Measurements from ENCODE around the gene TPM4.
"Not testable (repeated sequence)": the region's sequence is repeated elsewhere in the genome, so short reads cannot be mapped to it uniquely, and the experiment has no call there.

TPM4 gene

DNA sequence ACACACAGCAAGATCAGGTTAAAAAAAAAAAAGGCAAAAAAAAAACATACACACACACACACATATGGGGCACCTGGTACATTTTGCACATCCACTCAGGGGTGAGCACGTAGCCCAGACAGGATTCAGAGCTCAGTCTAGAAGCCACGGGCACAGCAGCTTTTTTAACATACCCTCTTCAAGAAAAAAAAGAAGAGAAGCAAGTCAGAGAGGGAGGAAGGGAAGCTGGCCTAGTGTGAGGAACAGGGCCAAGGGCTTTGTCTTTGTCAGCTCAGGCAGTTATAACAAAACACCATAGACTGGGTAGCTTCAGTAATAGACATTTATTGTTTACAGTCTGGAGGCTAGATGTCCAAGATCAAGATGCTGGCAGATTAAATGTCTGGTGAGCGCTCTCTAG is 2.3 kb upstream of the TPM4 start:
- no peak for DNase-seq (ENCODE audit: low read depth)

DNA sequence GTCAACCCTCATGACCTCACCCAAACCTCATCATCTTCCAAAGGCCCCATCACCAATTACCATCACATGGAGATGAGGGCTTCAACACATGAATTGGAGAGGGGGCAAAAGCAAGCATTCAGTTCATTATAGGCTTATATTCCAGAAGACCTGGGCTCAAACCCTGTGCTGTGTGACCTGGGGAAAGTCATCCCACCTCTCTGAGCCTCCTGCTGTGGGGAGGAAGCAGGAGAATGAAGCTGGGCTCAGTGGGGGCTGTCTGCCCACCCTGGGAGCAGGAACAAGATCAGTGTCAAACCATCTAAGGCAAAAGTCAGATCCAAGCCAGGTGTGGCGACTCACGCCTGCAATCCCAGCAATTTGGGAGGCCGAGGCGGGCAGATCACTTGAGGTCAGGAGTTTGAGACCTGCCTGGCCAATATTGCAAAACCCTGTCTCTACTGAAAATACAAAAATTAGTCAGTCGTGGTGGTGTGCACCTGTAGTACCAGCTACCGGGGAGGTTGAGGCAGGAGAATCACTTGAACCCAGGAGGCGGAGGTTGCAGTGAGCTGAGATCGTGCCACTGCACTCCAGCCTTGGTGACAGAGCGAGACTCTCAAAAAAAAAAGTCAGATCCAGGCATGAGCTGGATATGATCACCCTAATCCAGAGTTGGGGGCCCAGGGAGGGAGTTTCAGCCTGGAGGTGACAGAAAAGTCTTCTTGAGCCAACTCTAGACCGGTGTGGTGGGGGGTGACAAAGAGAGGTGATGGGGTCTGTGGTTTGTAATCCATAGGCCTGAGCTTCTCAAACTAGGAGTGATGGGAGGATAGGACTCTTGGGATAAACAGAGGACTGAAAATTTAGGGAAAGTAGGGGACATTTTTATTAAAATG is 1.6 kb upstream of the TPM4 start:
- DNase-seq (ENCODE audit: low read depth) = no peak

DNA sequence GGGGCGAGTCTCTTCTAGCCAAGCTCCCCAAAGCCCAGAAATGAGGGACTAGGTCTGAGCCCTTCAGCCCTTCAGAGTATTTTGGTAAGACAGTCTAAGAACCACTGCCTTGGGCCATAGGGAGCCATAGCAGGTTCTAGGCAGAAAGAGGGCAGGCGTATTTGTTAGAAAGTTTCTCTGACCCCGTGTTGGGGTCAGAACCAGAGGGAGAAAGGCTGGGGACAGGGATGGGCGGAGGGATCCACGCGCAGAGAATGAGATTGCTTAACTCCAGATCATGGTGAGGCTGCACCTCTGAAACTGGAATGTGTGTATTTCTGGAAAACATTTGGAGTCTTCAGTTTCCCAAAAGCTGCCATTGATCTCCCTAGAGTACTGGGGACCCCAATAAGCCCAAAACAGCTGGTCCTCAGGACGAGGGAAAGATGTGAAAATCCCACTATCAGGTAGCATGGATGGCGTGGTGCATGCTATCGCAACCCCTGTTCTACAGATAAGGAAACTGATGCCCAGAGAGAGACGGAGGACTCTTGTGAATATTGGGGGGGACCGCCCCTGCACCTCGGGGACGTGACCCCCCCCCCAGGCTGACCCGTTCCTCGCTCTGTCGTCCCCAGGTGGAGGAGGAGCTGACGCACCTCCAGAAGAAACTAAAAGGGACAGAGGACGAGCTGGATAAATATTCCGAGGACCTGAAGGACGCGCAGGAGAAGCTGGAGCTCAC is 703 bp upstream of the TPM4 start:
- DNase-seq (ENCODE audit: low read depth) = no peak

DNA sequence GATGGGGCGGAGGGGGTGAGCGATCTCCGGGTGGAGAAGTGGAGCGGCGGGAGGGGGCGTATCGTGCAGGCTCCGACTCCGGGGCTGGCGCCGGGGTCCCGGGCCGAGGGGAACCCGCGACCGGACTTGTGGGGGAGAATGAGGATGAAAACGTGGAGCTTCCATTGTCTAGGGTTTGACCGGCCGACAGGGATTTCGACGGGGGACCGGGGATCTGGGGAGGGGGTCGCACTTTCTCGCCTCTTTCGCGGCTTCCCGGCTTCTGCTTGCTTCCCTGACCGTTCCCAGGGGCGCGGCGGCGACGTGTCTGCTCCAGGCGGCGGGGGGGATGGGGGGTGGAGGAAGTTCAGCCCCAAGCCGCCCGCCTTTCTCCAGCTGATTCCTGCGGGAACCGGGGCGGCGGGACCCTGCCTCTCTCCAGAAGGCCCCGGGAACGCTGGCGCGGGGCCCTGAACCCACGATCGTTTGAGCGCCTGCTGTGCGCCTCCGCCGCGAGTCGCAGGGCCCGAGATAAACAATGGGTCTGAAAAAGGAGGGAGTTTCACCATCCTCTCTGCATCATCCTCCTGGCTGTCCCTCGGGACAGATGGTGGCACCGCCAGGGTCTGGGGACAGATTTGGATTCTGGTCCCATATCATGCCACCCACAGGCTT is 790 bp downstream of the TPM4 start:
- DNase-seq (ENCODE audit: low read depth) = no peak

DNA sequence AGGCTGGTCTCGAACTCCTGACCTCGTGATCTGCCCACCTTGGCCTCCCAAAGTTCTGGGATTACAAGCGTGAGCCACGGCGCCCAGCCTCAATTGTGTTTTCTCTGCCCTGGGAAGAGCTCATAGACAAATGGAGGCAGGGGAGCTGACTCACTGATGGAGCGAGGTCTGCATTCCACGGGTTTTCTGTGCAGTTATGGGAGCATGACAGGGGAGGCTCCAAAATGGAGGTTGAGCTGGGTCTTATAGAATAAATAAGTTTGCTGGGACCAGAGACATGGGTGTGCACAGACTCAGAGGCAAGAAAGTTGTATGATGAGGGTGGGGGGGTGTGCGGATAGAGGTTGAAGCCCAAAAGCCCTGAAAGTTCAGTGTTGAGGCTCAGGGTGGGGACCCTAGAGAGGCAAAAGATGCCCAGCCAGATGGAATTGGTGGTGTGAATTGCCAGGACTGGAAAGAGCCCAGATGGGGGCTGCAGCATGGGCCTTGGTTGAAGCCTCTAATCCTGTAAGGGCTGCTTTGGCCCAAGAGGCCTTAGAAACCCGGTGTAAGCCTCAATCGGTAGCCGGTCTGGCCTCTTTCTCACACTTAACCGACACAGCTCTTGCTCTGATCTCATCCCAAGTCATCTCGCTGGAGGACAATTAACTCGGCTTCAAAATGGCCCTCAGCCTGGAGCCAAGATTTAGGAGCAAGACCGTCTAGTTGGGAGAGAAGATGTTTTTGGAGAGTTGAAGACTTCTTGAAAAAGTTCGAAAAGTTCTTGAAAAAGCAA is 1.9 kb downstream of the TPM4 start:
- no peak for DNase-seq (ENCODE audit: low read depth)

DNA sequence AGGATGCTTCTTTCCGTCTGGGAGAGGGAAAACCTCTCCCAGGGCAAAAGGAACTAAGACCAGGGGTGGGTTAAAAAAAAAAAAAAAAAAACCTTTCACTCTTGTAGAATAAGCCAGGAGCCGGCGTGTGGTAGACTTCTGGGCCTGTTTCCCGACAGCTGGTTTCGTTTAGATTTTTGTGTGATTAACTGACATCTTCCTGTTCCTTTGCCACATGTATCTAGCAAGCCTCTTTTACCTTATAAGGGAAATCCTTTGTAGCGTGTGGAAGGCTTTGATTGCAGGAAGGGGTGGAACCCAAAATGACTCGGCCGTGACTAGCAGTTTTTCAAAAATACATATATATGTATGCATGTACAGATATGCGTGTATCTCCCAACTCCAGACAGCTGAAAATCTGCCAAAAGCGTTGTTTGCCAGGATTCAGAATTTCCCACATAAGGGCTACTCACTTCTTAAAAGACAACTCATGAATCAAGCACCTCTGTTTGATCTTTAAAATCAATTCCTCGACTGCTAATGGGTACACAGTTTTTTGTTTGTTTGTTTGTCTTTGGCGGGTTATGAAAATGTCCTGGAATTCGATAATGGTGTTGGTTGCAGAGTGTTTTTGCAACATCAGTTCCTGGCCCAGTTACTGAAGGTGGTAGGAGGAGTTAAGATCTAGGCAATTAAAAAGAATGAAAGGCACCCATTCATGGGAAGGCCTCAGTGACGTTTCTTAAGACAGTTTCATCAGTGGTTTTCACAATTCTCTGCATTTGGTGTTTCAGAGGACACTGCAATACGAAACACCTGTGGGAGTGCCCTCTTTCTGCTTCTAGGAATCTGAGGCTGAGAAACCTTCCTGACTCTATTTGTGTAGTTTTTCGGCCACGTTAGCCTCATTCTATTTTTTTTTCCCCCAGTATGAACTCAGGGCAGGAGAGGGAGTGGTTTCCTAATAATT is 2.7 kb downstream of the TPM4 start:
- peak; percentile 98 for DNase-seq (ENCODE audit: low read depth)

DNA sequence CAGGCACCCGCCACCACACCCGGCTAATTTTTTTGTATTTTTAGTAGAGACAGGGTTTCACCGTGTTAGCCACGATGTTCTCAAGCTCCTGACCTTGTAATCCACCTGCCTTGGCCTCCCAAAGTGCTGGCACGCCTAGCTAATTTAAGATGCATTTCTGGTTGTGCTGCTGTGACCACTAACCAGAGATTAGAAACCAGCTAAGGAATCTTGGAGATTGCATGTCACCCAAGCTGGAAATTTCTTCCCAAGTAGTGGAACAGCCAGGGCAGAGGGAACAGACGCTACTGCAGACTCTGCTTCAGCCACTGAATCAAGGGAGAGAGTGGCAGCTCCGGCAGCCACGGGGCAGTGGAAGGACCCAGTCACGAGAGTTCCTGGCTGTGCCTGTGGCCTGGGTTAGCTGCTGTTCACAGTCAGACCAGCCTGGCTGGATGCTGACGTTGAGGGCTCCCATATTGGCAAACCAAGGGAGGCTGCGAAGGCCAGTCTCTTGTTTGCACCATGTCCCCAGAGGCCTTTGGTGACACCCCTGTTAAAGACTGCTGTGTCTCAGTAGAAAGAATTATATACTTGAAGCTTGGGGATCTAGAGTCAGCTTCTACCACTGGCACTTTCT is 7.9 kb downstream of the TPM4 start:
- no peak for DNase-seq (ENCODE audit: low read depth)

DNA sequence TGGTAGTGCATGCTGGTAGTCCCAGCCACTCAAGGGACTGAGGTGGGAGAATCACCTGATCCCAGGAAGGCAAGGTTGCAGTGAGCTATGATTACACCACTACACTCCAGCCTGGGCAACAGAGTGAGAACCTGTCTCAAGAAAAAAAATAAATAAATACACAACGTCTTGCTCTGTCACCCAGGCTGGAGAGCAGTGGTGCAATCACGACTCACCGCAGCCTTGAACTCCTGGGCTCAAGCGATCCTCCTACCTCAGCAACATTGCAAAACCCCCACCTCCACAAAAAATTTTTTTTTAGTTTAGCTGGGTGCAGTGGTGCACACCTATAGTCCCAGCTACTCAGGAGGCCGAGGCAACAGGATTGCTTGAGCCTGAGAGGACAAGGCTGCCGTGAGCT is 8.8 kb downstream of the TPM4 start:
- DNase-seq (ENCODE audit: low read depth) = no peak

DNA sequence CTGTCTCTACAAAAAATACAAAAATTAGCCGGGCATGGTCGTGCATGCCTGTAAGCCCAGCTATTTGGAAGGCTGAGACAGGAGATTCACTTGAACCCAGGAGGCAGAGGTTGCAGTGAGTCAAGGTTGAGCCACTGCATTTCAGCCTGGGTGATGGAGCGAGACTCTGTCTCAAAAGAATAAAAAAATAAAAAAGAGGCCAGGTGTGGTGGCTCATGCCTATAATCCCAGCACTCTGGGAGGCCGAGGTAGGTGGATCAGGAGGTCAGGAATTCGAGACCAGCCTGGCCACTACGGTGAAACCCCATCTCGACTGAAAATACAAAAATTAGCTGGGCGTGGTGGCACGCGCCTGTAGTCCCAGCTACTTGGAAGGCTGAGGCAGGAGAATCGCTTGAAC is 11.1 kb downstream of the TPM4 start:
- DNase-seq (ENCODE audit: low read depth) = not testable (repeated sequence)

DNA sequence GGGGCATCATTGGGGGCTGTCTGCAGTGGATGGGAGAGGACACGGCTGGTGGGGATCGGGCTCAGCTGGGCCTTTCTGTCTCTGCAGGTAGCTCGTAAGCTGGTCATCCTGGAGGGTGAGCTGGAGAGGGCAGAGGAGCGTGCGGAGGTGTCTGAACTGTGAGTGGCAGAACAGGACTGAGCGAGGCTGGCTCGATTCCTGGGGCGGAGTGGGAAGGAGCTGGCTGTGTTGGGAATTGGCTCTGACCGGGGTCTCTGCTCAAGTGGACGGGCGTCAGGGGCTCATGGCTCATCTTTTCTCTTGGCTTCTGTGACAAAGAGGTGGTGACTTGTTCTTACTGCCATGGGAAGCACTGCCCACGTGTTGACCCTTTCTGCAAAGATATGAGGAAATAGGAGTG is 11.6 kb downstream of the TPM4 start:
- no peak for DNase-seq (ENCODE audit: low read depth)

DNA sequence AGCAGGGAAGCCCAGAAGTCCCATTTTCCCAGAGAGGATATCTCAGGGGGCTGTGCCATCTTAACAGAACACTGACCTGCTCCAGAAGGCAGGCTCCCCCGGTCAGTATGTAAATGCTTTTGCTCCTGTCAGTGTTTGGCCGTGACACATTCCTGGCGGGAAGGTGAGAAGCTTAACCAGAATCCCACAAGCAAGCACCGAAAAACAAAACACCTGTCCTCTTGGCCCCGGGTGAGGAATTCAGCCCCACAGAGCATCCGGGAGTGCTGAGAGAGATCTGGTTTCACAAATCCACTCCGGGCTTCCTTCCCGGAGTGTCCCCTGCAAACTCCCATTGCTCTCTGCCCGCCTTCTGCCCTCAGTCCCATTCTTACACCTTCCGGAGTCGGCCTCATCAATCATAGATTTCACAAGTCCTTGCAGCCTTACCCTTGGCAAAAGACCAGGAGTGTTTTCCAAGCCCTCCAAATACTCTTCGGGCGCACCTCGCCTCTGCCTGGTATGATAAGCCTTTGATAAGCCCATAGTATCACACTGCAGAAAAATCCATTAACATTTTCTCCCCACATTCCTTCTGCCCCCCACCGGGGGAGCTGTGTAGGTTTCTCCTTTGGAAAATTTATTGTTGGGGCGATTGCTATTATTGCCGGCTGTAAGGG is 12.2 kb downstream of the TPM4 start:
- no peak for DNase-seq (ENCODE audit: low read depth)

DNA sequence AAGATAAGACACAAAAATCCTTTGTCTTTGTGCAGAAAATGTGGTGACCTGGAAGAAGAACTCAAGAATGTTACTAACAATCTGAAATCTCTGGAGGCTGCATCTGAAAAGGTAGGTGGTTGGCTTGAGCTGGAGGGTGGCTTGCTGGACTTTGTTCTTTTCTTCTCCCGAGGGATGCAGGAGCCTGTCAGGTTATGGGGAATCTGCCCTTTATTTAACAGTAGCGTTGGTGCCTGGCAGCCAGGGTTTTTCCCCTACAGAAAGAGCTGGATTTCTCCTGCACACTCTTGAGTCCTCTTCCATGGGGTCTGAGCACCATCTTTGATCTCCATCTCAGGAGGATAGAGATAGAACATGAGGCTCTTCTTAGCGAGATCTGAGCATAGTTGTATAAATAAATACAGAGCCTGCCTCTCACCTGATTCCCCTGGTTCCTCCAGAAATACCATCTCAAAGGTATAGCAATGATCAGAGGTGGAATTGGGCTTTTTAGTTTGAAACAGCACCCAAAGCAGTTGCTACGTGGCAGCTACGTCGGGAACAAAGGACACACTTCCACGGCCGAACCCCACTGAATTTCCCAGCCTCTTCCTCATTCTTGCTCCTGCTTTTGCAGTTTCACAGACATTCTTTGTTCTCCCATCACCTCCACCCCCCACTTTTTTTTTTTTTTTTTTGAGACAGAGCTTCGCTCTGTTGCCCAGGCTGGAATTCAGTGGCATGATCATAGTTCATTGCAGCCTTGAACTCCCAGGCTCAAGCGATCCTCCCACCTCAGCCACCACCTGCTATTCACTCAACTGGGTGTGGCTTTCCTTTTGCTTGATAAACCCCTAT is 12.9 kb downstream of the TPM4 start:
- DNase-seq (ENCODE audit: low read depth) = no peak

DNA sequence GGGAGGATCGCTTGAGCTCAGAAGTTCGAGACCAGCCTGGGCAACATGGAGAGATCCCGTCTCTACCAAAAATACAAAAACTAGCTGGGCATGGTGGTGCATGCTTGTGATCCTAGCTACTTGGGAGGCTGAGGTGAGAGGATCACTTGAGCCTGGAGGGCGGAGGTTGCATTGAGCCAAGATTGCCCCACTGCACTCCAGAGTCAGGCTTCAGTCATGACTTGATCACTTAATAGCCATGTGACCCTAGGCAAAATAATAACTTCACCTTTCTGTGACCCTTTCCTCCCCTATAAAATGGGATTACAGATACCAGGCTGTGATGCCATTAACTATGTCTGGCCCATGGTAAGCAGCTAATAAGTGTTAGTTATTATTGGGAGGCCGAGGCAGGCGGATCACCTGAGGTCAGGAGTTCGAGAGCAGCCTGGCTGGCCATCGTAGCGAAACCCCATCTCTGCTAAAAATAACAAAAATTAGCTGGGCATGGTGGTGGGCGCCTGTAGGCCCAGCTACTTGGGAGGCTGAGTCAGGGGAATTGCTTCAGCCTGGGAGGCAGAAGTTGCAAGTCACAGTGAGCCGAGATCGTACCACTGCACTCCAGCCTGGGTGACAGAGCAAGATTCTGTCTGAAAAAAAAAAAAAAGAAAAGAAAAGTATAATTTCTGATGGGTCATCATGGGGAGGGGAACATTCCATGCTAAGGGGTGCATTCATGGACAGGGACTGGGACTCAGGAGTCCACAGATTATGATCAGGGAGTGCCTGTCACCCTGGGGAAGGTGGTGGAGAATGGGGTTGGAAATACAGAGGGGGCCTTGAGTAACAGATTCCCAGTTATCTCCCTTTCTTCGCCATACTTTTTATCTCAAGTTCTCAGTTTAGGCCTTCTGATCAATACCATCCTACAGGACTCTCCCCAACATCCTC is 15.5 kb downstream of the TPM4 start:
- DNase-seq (ENCODE audit: low read depth) = no peak

DNA sequence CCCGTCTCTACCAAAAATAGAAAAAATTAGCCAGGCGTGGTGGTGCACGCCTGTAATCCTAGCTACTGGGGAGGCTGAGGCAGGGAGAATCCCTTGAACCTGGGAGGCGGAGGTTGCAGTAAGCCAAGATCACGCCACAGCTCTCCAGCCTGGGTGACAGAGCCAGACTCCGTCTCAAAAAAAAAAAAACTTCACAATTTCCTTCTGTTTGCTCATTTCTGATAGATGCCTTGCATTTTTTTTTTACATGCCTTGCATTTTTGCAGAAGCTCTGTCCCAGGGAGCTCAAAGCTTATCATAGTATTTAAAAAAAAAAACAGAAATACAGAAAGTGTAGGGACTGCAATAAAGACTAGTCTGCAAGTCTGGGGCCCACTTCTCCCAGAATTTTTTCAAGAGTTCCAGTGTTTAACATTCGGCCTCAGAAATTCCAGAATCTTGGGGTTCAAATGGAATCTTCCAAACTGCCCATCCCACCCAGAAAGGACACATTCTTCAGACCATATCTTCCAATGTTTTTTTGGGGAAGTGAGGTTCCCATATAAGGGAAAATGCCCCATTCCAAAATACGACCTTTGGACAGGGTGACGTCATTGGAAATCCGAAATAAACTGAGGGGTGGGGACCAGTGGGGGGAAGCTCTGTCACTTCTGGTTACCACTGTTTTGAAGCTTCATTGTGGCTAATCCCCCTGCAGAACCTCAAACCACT is 18.2 kb downstream of the TPM4 start:
- no peak for DNase-seq (ENCODE audit: low read depth)

DNA sequence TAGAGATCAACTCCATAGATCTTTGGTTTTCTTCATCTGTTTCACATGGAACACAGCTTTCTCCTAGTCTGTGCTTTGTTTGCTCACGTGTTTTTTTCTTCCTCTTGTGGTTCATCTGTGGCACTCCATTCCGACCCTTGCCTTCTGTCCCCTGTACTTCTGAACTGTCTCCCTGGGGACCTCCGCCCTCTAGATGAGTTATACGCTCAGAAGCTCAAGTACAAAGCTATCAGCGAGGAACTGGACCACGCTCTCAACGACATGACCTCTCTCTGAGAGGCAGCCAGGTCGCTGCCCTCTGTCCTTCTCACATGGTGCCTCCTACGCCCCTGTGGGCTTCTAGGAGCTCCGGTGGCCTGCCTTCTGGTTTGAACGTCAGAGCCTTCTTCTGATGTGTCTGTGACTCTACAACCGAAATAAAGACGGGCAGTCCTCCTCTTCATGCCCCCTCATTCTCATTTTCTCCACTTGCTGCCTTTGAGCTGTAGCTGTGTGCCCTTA is 18.8 kb downstream of the TPM4 start:
- DNase-seq (ENCODE audit: low read depth) = no peak

DNA sequence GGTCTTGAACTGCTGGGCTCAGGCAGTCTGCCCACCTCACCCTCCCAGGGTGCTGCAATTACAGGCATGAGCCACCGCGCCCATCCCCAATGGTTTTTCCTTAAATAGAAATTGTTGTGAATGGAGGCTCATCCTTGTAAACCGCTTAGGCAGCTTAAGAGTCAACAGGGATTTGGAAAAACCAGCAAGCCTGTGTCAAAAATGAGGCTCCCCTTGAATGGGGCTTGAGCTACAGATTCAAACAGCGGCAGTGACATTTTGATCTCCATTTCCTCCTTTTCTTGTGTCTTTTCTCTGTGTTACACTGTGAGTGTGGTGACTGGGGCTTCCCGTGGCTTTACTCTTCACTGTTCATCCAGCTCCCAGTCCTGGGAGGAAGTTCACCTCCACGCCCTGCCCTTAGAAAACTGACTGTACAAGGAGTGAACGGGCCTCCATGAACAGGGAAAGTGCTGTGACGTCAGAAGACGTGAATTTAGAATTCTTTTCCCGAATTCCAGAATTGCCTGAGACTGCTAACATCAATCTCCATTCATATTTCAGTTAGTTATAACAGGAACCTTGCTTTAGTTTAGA is 20.1 kb downstream of the TPM4 start:
- DNase-seq (ENCODE audit: low read depth) = no peak

DNA sequence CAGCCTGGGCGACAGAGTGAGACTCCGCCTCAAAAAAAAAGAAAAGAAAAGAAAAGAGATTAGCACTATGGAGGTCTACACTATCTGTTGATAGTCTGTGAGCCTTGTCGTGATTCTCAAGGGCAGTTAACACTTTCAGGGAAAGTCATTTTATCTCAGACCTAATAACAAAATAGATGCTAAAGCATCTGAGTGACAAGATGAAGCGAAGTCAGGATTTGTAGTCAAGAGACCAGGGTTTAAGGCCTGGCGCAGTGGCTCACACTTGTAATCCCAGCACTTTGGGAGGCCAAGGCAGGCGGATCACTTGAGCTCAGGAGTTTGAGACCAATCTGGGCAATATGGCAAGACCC is 22.1 kb downstream of the TPM4 start:
- DNase-seq (ENCODE audit: low read depth) = no peak
